C4-2B (cell line): Measurements from ENCODE around the gene CAMTA1.

Source experiments
- CTCF ChIP-seq: fragments of 450-650 bp; conservative IDR thresholded peaks from 2 replicates; pipeline ENCODE4 v1.5.1; 2017; ENCODE audit warnings: mild to moderate bottlenecking
- ZFX ChIP-seq: fragments of 450-650 bp; IDR thresholded peaks from 2 replicates; pipeline ENCODE4 v1.6.1; 2017

GRCh38 chr1:7510389-7510931 lies 725.2 kb downstream of the CAMTA1 start:
- no peak for TF ChIP-seq CTCF
- TF ChIP-seq ZFX = no peak
